HG02623 (cell line): ENCODE data around the gene OGA.

ENCODE experiments used
- ATAC-seq: cut with Tn5 transposase; IDR thresholded peaks from one replicate; pipeline ENCODE4 v1.9.1; 2021; ENCODE audit warnings: moderate library complexity; ENCODE audit not compliant: unreplicated experiment

OGA gene

GRCh38 chr10:101776161-101776817, 42.0 kb downstream of the OGA start:
- no peak for ATAC-seq

- no peak for ATAC-seq
Observed at GRCh38 chr10:101775273-101776160, 42.7 kb downstream of the OGA start, which contains the start of gene FGF8. Gene FGF8 (minus strand): TSS chr10:101776114. CDS start chr10:101775900, 214 bp downstream.

GRCh38 chr10:101774589-101775272, 43.5 kb downstream of the OGA start:
- no peak for ATAC-seq

GRCh38 chr10:101773923-101774588, 44.2 kb downstream of the OGA start:
- ATAC-seq: no peak

- ATAC-seq: no peak
Observed at GRCh38 chr10:101772895-101773761, 45.1 kb downstream of the OGA start.

GRCh38 chr10:101772017-101772894, 46.0 kb downstream of the OGA start:
- ATAC-seq: no peak

- ATAC-seq: no peak
Observed at GRCh38 chr10:101771380-101771779, 46.9 kb downstream of the OGA start.

GRCh38 chr10:101770331-101771215, 47.7 kb downstream of the OGA start:
- no peak for ATAC-seq

- no peak for ATAC-seq
Observed at GRCh38 chr10:101769541-101770180, 48.6 kb downstream of the OGA start.

- ATAC-seq: no peak
Observed at GRCh38 chr10:101768791-101769170, 49.5 kb downstream of the OGA start.

- ATAC-seq: no peak
Observed at GRCh38 chr10:101767966-101768790, 50.1 kb downstream of the OGA start.

- no peak for ATAC-seq
Observed at GRCh38 chr10:101767600-101767945, 50.7 kb downstream of the OGA start.

GRCh38 chr10:101766753-101767599, 51.3 kb downstream of the OGA start:
- ATAC-seq: no peak

- ATAC-seq: no peak
Observed at GRCh38 chr10:101766306-101766705, 51.9 kb downstream of the OGA start.

GRCh38 chr10:101763141-101763846, 55.0 kb downstream of the OGA start:
- ATAC-seq: no peak
